CD14-positive monocyte (primary cell): ENCODE measurements around the gene ITIH1. TPM values are rescaled to one million over a fixed set of nuclear protein-coding genes. Genes with fewer than 3 reads are reported as not detected.

ENCODE experiments used
- DNase-seq, 3 donors: peaks; one replicate each; pipeline ENCODE4 v3.0.0-alpha.2; 2011 to 2022
- H2AFZ ChIP-seq: 2 replicates; pipeline ENCODE4 v1.6.0; 2012; ENCODE audit warnings: mild to moderate bottlenecking, low read depth, low read length, inconsistent platforms; ENCODE audit not compliant: insufficient read depth, poor library complexity, severe bottlenecking
- H3K27ac ChIP-seq, 2 donors: 1 replicate in 1 of 2; 2 replicates in 1 of 2; pipeline ENCODE4 v1.5.1; 2012 to 2013; ENCODE audit warnings: low read length in 2 of 2, control low read depth in 1 of 2, inconsistent platforms in 1 of 2, low read depth in 1 of 2, mild to moderate bottlenecking in 1 of 2
- H3K27me3 ChIP-seq, 2 donors: one replicate each; pipeline versions ENCODE4 v1.6.0 to v1.6.1; 2011 to 2013; ENCODE audit warnings: low read length in 2 of 2; ENCODE audit not compliant: control insufficient read depth in 2 of 2, insufficient read depth in 2 of 2
- H3K36me3 ChIP-seq, 2 donors: replicated peaks in 1 of 2; 1 replicate in 1 of 2; 2 replicates in 1 of 2; pipeline versions ENCODE4 v1.5.1 to v1.6.1; 2012 to 2013; ENCODE audit warnings: low read length in 2 of 2, control low read depth in 1 of 2, inconsistent platforms in 1 of 2, mild to moderate bottlenecking in 1 of 2; ENCODE audit not compliant: insufficient read depth in 2 of 2, control insufficient read depth in 1 of 2
- H3K4me1 ChIP-seq, 2 donors: 1 replicate in 1 of 2; 2 replicates in 1 of 2; pipeline versions ENCODE4 v1.5.1 to v1.6.1; 2012 to 2013; ENCODE audit warnings: low read length in 2 of 2, control low read depth in 1 of 2, inconsistent platforms in 1 of 2, mild to moderate bottlenecking in 1 of 2, moderate library complexity in 1 of 2; ENCODE audit not compliant: insufficient read depth in 2 of 2, control insufficient read depth in 1 of 2
- H3K4me2 ChIP-seq: replicated peaks from 2 replicates; pipeline ENCODE3; 2012; ENCODE audit warnings: low read length, moderate library complexity, mild to moderate bottlenecking; ENCODE audit not compliant: poor library complexity, severe bottlenecking; ENCODE audit errors: extremely low read depth
- H3K4me3 ChIP-seq, 3 experiments: fragments of 200-600 bp in 1 of 3; sonication (generic) in 1 of 3; replicated peaks in 1 of 3; 1 replicate in 2 of 3; 2 replicates in 1 of 3; pipeline ENCODE4 v1.5.1; 2011 to 2013; ENCODE audit warnings: low read length in 3 of 3, mild to moderate bottlenecking in 3 of 3, control low read depth in 2 of 3, low read depth in 2 of 3, inconsistent platforms in 1 of 3, moderate library complexity in 1 of 3
- H3K79me2 ChIP-seq: 2 replicates; pipeline ENCODE4 v1.6.0; 2012; ENCODE audit warnings: mild to moderate bottlenecking, control low read depth, inconsistent platforms, low read length, moderate library complexity; ENCODE audit not compliant: insufficient read depth
- H3K9ac ChIP-seq: 2 replicates; pipeline ENCODE4 v1.6.0; 2017; ENCODE audit warnings: low read length, mild to moderate bottlenecking; ENCODE audit not compliant: insufficient read depth, poor library complexity, severe bottlenecking
- H3K9me3 ChIP-seq, 2 donors: replicated peaks in 1 of 2; 1 replicate in 1 of 2; 2 replicates in 1 of 2; pipeline versions ENCODE4 v1.5.1 to v1.6.1; 2012 to 2013; ENCODE audit warnings: low read length in 2 of 2, control low read depth in 1 of 2; ENCODE audit not compliant: control insufficient read depth in 1 of 2, insufficient read depth in 1 of 2
- H4K20me1 ChIP-seq: 2 replicates; pipeline ENCODE4 v1.6.0; 2012; ENCODE audit warnings: mild to moderate bottlenecking, low read length, control low read depth, moderate library complexity; ENCODE audit not compliant: insufficient read depth
- H3K27ac Mint-ChIP-seq, 7 donors: one replicate each; pipeline ENCODE4 v1.8.0; 2020; ENCODE audit warnings: mild to moderate bottlenecking in 7 of 7, mixed read lengths in 7 of 7, moderate library complexity in 6 of 7, inconsistent platforms in 2 of 7
- H3K27me3 Mint-ChIP-seq, 3 donors: one replicate each; pipeline ENCODE4 v1.8.0; 2021 to 2022; ENCODE audit warnings: low read depth in 3 of 3, mild to moderate bottlenecking in 3 of 3, mixed read lengths in 3 of 3, moderate library complexity in 3 of 3, inconsistent platforms in 1 of 3
- H3K36me3 Mint-ChIP-seq, 2 donors: one replicate each; pipeline ENCODE4 v1.8.0; 2020; ENCODE audit warnings: mixed read lengths in 2 of 2, inconsistent platforms in 1 of 2, mild to moderate bottlenecking in 1 of 2
- H3K4me1 Mint-ChIP-seq: one replicate; pipeline ENCODE4 v1.8.0; 2020; ENCODE audit warnings: mild to moderate bottlenecking, mixed read lengths
- H3K4me3 Mint-ChIP-seq, 2 donors: one replicate each; pipeline ENCODE4 v1.8.0; 2020; ENCODE audit warnings: mild to moderate bottlenecking in 2 of 2, mixed read lengths in 2 of 2, moderate library complexity in 1 of 2
- H3K9me3 Mint-ChIP-seq, 7 donors: one replicate each; pipeline ENCODE4 v1.8.0; 2020 to 2022; ENCODE audit warnings: mixed read lengths in 7 of 7, mild to moderate bottlenecking in 6 of 7, moderate library complexity in 6 of 7, inconsistent platforms in 2 of 7
- WGBS: methylation state at CpG from one replicate; pipeline ENCODE4 v1.1.5; 2013; ENCODE audit warnings: missing lambda C conversion rate; ENCODE audit not compliant: insufficient coverage; 5-methylcytosine and 5-hydroxymethylcytosine counted together
- intact Hi-C, 2 donors: fragments of 100-400 bp; cut with micrococcal nuclease; formaldehyde crosslinking; loops; one replicate each; pipeline versions ENCODE4 v1.15.0 to v1.15.1; 2023
- polyA plus RNA-seq, 3 donors: library from polyadenylated mRNA; depleted of rRNA in 1 of 3; unstranded in 2 of 3; stranded (reverse) in 1 of 3; fragments of 300-500 nt in 2 of 3; fragments of >200 nt in 1 of 3; fragmentation: Illumina TruSeq in 2 of 3; gene quantifications; 1 replicate in 2 of 3; 2 replicates in 1 of 3; pipeline ENCODE4 v1.2.3, GENCODE V29; 2012 to 2021
- small RNA-seq: library from RNA; depleted of rRNA; stranded (forward); fragments of <200 nt; gene quantifications from one replicate; pipeline ENCODE3, GENCODE V24; 2012; ENCODE audit warnings: low read depth; ENCODE audit not compliant: insufficient read length
- TF ChIP-seq, protein P1 (sequence below): fragments of 200-600 bp; IDR thresholded peaks from one replicate; pipeline ENCODE4 v1.8.0; 2022; ENCODE audit warnings: antibody characterized with exemption, mild to moderate bottlenecking

The ITIH1 gene
- polyA plus RNA-seq, 3 donors, result 0.75 to 4.4 (median 1.3) TPM

DNA sequence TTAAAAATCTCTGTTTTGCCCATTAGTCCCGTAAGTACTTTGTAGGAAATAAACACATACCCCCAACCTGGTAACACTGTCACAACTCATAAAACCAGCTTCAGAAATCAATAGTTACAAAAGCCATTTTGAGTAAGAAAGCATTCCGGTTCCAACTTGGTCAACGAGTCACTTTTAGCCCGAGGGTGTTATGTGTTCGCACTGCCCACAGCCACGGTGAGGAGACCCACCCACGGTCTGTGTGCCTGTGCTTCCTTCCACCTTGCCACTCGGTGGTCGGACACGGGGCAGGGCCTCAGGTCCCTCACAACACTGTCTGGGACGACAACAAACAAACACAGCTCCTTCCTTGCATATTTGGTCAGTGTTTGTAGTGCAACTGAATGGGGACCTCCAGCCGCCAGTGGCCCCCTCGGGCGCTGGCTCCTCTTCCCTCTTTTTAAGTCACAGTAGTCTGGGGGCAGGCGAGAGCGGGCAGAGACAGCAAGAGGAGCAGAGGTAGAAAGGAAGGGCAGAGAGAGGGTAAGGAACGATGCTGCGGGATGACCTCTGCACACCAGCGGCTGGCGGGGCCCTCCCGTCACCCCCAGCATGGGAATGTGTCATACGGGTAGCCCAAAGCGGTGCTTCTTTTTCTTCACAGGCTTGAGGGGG lies 62.6 kb downstream of the ITIH1 start:
- no peak overlapping the region for H3K4me3 Mint-ChIP-seq
- Histone ChIP-seq H3K27ac (no peak overlapping the region), H3K36me3 (peaks cover 67 to 94% of the 10 kb centered on the region in 2 donors)

DNA sequence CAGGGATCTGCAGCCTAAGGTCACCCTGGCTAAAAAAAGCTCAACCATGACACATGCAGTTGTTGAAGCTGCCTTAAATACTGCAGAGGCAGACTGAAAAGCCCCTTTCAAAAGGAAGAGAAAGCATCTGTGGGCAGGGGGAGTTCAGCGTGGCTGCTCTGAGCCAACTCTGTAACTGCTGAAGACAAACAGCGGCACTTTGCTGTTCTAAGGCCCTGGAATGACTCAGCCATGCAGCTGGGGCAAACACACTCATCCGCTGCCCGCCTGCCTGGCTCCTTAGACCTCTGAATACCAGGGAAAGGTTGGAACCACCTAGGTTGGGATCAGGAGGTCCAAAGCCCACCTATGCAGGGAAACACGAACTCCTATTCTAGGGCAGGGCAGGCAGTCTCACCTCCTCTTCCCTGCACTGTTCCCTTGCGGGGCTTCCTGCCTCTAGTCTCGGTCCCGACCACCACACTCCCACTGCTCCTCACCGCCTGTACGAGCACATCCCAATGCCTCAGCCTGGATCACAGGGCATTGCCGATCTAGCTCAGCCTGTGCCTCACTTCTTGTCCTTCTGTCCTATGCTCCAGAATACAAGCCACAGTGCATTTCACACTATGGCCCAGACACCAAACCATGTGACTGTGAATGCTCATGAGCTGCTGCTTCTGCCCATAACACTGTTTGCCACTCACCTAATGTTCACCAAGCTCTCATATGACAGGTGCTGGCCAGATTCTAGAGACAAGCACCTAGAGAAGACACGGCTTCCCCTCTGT lies 64.0 kb downstream of the ITIH1 start:
- no peaks in the 10 kb centered on the region for H3K79me2 ChIP-seq
- no peak overlapping the region for H3K4me3 ChIP-seq
- no peak overlapping the region for H3K9ac ChIP-seq
- peaks cover 64 to 84% of the 10 kb centered on the region in 2 donors for H3K36me3 Mint-ChIP-seq
- 98% methylated on average over 12 of the region's 12 CpGs for WGBS
- no peak overlapping the region for H3K4me2 ChIP-seq
- H3K4me3 Mint-ChIP-seq, result no peak overlapping the region
- no peaks in the 10 kb centered on the region for H3K9me3 ChIP-seq
- H3K4me1 Mint-ChIP-seq, result peaks cover 35% of the 10 kb centered on the region
- no peaks in the 10 kb centered on the region for H4K20me1 ChIP-seq
- peak overlapping the region in 2 of 7 donors; percentile 12 to 46 for H3K27ac Mint-ChIP-seq
- peaks cover 33 to 36% of the 10 kb centered on the region in 2 donors for H3K4me1 ChIP-seq
- peaks cover 0 to 2% (median 0%) of the 10 kb centered on the region in 7 donors for H3K9me3 Mint-ChIP-seq
- no peak for DNase-seq
- TF ChIP-seq, protein P1, sequence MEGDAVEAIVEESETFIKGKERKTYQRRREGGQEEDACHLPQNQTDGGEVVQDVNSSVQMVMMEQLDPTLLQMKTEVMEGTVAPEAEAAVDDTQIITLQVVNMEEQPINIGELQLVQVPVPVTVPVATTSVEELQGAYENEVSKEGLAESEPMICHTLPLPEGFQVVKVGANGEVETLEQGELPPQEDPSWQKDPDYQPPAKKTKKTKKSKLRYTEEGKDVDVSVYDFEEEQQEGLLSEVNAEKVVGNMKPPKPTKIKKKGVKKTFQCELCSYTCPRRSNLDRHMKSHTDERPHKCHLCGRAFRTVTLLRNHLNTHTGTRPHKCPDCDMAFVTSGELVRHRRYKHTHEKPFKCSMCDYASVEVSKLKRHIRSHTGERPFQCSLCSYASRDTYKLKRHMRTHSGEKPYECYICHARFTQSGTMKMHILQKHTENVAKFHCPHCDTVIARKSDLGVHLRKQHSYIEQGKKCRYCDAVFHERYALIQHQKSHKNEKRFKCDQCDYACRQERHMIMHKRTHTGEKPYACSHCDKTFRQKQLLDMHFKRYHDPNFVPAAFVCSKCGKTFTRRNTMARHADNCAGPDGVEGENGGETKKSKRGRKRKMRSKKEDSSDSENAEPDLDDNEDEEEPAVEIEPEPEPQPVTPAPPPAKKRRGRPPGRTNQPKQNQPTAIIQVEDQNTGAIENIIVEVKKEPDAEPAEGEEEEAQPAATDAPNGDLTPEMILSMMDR, result no peak
- H3K27ac ChIP-seq, result no peak overlapping the region
- H3K27me3 Mint-ChIP-seq, result peaks cover 0 to 2% (median 0%) of the 10 kb centered on the region in 3 donors
- intact Hi-C loops, result loop anchor here in 1 of 2 donors (10.0 kb wide), 1 partner anchor 233 kb away; no protein-coding TSS in a partner anchor
- peaks cover 54 to 81% of the 10 kb centered on the region in 2 donors for H3K36me3 ChIP-seq
- no peaks in the 10 kb centered on the region for H3K27me3 ChIP-seq
- no peak overlapping the region for H2AFZ ChIP-seq

More for the DNA sequence above, 62.6 kb downstream of the ITIH1 start:
- Histone ChIP-seq H3K79me2 (no peaks in the 10 kb centered on the region), H3K27me3 (no peaks in the 10 kb centered on the region), H3K4me3 (no peak overlapping the region), H3K9me3 (no peaks in the 10 kb centered on the region), H3K4me2 (no peak overlapping the region), H3K9ac (no peak overlapping the region), H2AFZ (no peak overlapping the region), H4K20me1 (no peaks in the 10 kb centered on the region), H3K4me1 (peaks cover 27 to 29% of the 10 kb centered on the region in 2 donors)
- H3K27ac Mint-ChIP-seq, result peak overlapping the region in 1 of 7 donors; percentile 33
- H3K4me1 Mint-ChIP-seq, result peaks cover 25% of the 10 kb centered on the region
- no peak for DNase-seq
- peaks cover 0 to 2% (median 0%) of the 10 kb centered on the region in 7 donors for H3K9me3 Mint-ChIP-seq
- H3K36me3 Mint-ChIP-seq, result peaks cover 77 to 92% of the 10 kb centered on the region in 2 donors
- TF ChIP-seq, protein P1, result no peak
- WGBS, result 90% methylated on average over 10 of the region's 23 CpGs
- H3K27me3 Mint-ChIP-seq, result peaks cover 0 to 2% (median 0%) of the 10 kb centered on the region in 3 donors
- intact Hi-C loops, result loop anchor here in 1 of 2 donors (10.0 kb wide), 1 partner anchor 235 kb away; no protein-coding TSS in a partner anchor

Small RNA genes lying within 50 kb of the gene (small RNA-seq; reads per million reads assigned to genes)
- gene AC006254.2, result not detected
- not detected for gene MUSTN1

Other genes with a start within 250 kb of the ITIH1 start
- 10 to 100 TPM in 1 of 3 donors, under 1 TPM in 2; 0.66 to 28.4 (median 0.67) TPM for gene NT5DC2, start 243.7 kb upstream of the ITIH1 start, polyA plus RNA-seq
- 10 to 100 TPM in 2 of 3 donors, 1 to 10 TPM in 1; 1.4 to 52.1 (median 43.3) TPM for gene UQCC5, start 241.0 kb upstream of the ITIH1 start, polyA plus RNA-seq
- 10 to 100 TPM; 26.1 to 72.9 (median 38.0) TPM for gene PBRM1, start 91.7 kb upstream of the ITIH1 start, polyA plus RNA-seq
- 10 to 100 TPM; 13.4 to 18.7 (median 16.7) TPM for gene GNL3, start 91.6 kb upstream of the ITIH1 start, polyA plus RNA-seq
- 10 to 100 TPM; 27.3 to 34.8 (median 34.8) TPM for gene GLT8D1, start 71.8 kb upstream of the ITIH1 start, polyA plus RNA-seq
- 100 to 1,000 TPM in 2 of 3 donors, 10 to 100 TPM in 1; 99.0 to 242 (median 228) TPM for gene SPCS1, start 71.5 kb upstream of the ITIH1 start, polyA plus RNA-seq
- 10 to 100 TPM; 13.7 to 17.5 (median 17.4) TPM for gene NEK4, start 6.7 kb upstream of the ITIH1 start, polyA plus RNA-seq
- under 1 TPM in 1 of 3 donors, not detected in 2; 0.07 TPM for gene ITIH3, start 17.2 kb downstream of the ITIH1 start, polyA plus RNA-seq
- 10 to 100 TPM in 1 of 3 donors, under 1 TPM in 1, not detected in 1; 0.59 to 47.7 TPM for gene ITIH4, start 53.1 kb downstream of the ITIH1 start, polyA plus RNA-seq
- 10 to 100 TPM in 1 of 3 donors, under 1 TPM in 1, not detected in 1; 0.29 to 13.7 TPM for gene MUSTN1, start 57.4 kb downstream of the ITIH1 start, polyA plus RNA-seq
- gene STIMATE, start 119.9 kb downstream of the ITIH1 start, polyA plus RNA-seq, result 10 to 100 TPM in 2 of 3 donors, 1 to 10 TPM in 1; 8.9 to 49.9 (median 11.7) TPM